ENCODE measurements around the gene CAND2.

GRCh38 chr3:12871404-12871983 is 75.0 kb downstream of the CAND2 start:
- no peak for TF ChIP-seq SP1 (IDR thresholded peaks at IDR 0.05)
- no peak for TF ChIP-seq FOXK2 (IDR thresholded peaks at IDR 0.05)
- no peak for TF ChIP-seq FOXA1 (IDR thresholded peaks at IDR 0.05)

Data from HEK293T (cell line).